Measurements from ENCODE around the gene ANKRD13D. TPM values are rescaled to one million over a fixed set of nuclear protein-coding genes. Genes with fewer than 3 reads are reported as not detected.

The ANKRD13D gene
- total RNA-seq, 1 donor, result 29.8 TPM

GRCh38 chr11:67247946-67248550 lies 41.1 kb upstream of the ANKRD13D start:
- no peak for DNase-seq (ENCODE audit: low read depth)
- no peak for TF ChIP-seq CTCF (IDR thresholded peaks at IDR 0.05; ENCODE audit: insufficient read depth, low read depth, low read length)
- no peak overlapping the region for H3K4me3 ChIP-seq (ENCODE audit: low read depth, low read length)

GRCh38 chr11:67248653-67249052 lies 40.5 kb upstream of the ANKRD13D start:
- TF ChIP-seq CTCF (IDR thresholded peaks at IDR 0.05; ENCODE audit: insufficient read depth, low read depth, low read length), result no peak
- H3K4me3 ChIP-seq (ENCODE audit: low read depth, low read length), result no peak overlapping the region
- DNase-seq (ENCODE audit: low read depth), result no peak

- DNase-seq (ENCODE audit: low read depth), result no peak
- TF ChIP-seq CTCF (IDR thresholded peaks at IDR 0.05; ENCODE audit: insufficient read depth, low read depth, low read length), result no peak
Measured at GRCh38 chr11:67250059-67251043, 38.8 kb upstream of the ANKRD13D start.

GRCh38 chr11:67251841-67252240 lies 37.3 kb upstream of the ANKRD13D start:
- no peak overlapping the region for H3K4me3 ChIP-seq (ENCODE audit: low read depth, low read length)
- DNase-seq (ENCODE audit: low read depth), result no peak
- TF ChIP-seq CTCF (IDR thresholded peaks at IDR 0.05; ENCODE audit: insufficient read depth, low read depth, low read length), result no peak

More at GRCh38 chr11:67250059-67251043, 38.8 kb upstream of the ANKRD13D start:
- H3K4me3 ChIP-seq (ENCODE audit: low read depth, low read length), result no peak overlapping the region

- no peak overlapping the region for H3K4me3 ChIP-seq (ENCODE audit: low read depth, low read length)
- TF ChIP-seq CTCF (IDR thresholded peaks at IDR 0.05; ENCODE audit: insufficient read depth, low read depth, low read length), result peak; percentile 43
- peak; percentile 31 for DNase-seq (ENCODE audit: low read depth)
Measured at GRCh38 chr11:67252831-67253239, 36.3 kb upstream of the ANKRD13D start.

- no peak overlapping the region for H3K4me3 ChIP-seq (ENCODE audit: low read depth, low read length)
- no peak for TF ChIP-seq CTCF (IDR thresholded peaks at IDR 0.05; ENCODE audit: insufficient read depth, low read depth, low read length)
- no peak for DNase-seq (ENCODE audit: low read depth)
Measured at GRCh38 chr11:67253872-67254624, 35.1 kb upstream of the ANKRD13D start.

Data from fibroblast of villous mesenchyme (primary cell).